ENCODE data around the gene CISD2.

GRCh38 chr4:102858828-102859464 is 9.8 kb upstream of the CISD2 start:
- no peak for TF ChIP-seq POLR2A (IDR thresholded peaks at IDR 0.05; ENCODE audit: low read depth, low read length)
- no peak for TF ChIP-seq POLR2AphosphoS5 (IDR thresholded peaks at IDR 0.05; ENCODE audit: low read depth, low read length)
- no peak for TF ChIP-seq TAF1 (IDR thresholded peaks at IDR 0.05; ENCODE audit: borderline replicate concordance, low read depth, low read length)
